Stimulated activated naive B cell treated with anti-CD40 and anti-IgM and Interleukin-4, amounts not matched to agents 10 μg/mL and 1 μg/mL and 100 μg/mL, for 72 hours (primary cell): ENCODE measurements around the gene SKIDA1.
"Not testable (repeated sequence)": the region's sequence is repeated elsewhere in the genome, so short reads cannot be mapped to it uniquely, and the experiment has no call there.

ENCODE experiments used
- ATAC-seq, 2 donors: fragments of 150-1000 bp; cut with Tn5 transposase; replicated peaks; 2 replicates each; pipeline ENCODE4 v1.10.0; 2021; ENCODE audit warnings: moderate library complexity in 1 of 2
- DNase-seq: peaks from one replicate; pipeline ENCODE4 v3.0.0; 2021
- H3K27ac Mint-ChIP-seq: one replicate; pipeline ENCODE4 v1.8.0; 2022; ENCODE audit warnings: mild to moderate bottlenecking, mixed read lengths
- H3K27me3 Mint-ChIP-seq, 2 donors: one replicate each; pipeline ENCODE4 v1.8.0; 2022; ENCODE audit warnings: mixed read lengths in 2 of 2
- H3K36me3 Mint-ChIP-seq, 2 donors: one replicate each; pipeline ENCODE4 v1.8.0; 2022; ENCODE audit warnings: mixed read lengths in 2 of 2, mild to moderate bottlenecking in 1 of 2
- H3K4me1 Mint-ChIP-seq, 2 donors: one replicate each; pipeline ENCODE4 v1.8.0; 2022; ENCODE audit warnings: mixed read lengths in 2 of 2, mild to moderate bottlenecking in 1 of 2
- H3K4me3 Mint-ChIP-seq, 2 donors: one replicate each; pipeline ENCODE4 v1.8.0; 2022; ENCODE audit warnings: mild to moderate bottlenecking in 2 of 2, mixed read lengths in 2 of 2, moderate library complexity in 1 of 2
- H3K9me3 Mint-ChIP-seq, 2 donors: one replicate each; pipeline ENCODE4 v1.8.0; 2022; ENCODE audit warnings: mixed read lengths in 2 of 2, mild to moderate bottlenecking in 1 of 2

Gene SKIDA1

DNA sequence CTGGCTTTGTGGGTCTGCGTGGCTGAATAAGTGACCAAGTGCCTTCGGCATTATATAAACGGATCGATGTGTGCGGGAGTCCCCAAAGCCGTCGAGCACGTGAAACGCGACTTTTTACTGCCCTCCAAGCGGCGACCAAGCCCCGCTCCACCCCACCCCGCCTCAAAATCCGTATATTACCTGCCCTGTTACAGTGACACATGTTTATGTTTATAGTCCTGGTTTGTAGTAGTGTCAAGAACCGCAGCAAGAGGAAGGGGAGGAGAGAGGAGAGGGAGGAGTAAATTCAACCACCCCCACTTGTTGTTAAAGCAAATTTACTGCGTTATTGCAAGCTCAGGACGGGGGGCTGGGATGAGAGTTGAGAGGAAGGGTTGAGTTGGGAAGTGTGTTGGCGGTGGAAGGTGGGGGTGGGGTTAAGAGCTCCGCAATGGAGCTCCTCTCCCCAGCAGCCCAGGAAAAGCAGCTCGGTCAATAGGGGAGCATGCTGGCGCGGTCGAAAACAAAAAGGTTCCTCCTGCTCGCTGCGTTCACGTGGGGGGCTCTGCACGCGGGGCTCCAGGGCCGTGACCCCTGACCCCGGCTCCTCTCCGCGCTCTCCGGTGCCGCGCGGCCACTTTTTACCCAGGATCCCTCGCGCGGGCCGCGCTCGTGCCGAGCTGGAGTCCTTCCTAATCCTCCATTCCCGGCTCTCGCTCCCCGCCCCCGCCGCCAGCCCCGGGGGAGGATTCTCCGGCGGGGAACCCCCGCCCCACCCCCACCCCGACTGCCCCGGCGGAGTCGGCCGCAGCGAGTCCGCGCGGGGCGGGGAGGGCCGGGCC is at the start of gene SKIDA1:
Gene SKIDA1, minus strand, starts transcription at position 316 of the 821 bp plus-strand sequence. CDS start 7,860 bp downstream, outside the sequence.
- Mint-ChIP-seq H3K36me3 (peaks cover 4 to 10% of the 10 kb centered on the region in 2 donors), H3K4me3 (peak within 1 kb of the TSS; percentile 88 to 99), H3K4me1 (peaks cover 18 to 28% of the 10 kb centered on the region in 2 donors), H3K9me3 (no peaks in the 10 kb centered on the region), H3K27me3 (peaks cover 42 to 44% of the 10 kb centered on the region in 2 donors), H3K27ac (peak within 1 kb of the TSS; percentile 96)
- ATAC-seq (peak; percentile 75 to 82), DNase-seq (peak; percentile 43)

DNA sequence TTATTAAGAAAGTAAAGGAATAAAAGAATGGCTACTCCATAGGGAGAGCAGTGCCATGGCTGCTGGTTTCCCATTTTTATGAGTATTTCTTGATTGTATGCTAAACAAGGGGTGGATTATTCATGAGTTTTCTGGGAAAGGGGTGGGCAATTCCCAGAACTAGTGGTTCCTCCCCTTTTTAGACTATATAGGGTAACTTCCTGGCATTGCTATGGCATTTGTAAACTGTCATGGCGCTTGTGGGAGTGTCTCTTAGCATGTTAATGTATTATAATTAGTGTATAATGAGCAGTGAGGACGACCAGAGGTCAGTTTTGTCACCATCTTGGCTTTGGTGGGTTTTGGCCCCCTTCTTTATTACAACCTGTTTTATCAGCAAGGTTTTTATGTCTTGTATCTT is 49.0 kb upstream of the SKIDA1 start:
- not testable (repeated sequence) for H3K27ac Mint-ChIP-seq, ATAC-seq

DNA sequence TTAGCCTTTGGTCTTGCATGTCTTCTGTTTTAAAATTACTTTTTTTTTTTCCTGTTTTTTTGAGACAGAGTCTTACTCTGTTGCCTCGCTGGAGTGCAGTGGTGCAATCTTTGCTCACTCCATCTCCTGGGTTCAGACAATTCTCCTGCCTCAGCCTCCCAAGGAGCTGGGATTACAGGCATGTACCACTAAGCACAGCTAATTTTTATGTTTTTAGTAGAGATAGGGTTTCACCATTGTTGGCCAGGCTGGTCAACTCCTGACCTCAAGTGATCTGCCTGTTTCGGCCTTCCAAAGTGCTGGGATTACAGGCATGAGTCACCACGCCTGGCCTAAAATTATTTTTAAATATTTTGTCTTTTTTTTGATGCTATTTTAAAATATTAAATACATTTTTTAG is 47.1 kb upstream of the SKIDA1 start:
- peaks cover 31 to 49% of the 10 kb centered on the region in 2 donors for H3K36me3 Mint-ChIP-seq
- no peak overlapping the region for H3K4me3 Mint-ChIP-seq
- DNase-seq = no peak
- H3K4me1 Mint-ChIP-seq = peaks cover 22 to 41% of the 10 kb centered on the region in 2 donors
- no peak overlapping the region for H3K27ac Mint-ChIP-seq
- H3K9me3 Mint-ChIP-seq = no peaks in the 10 kb centered on the region
- no peaks in the 10 kb centered on the region for H3K27me3 Mint-ChIP-seq
- no peak for ATAC-seq

More for the DNA sequence above, 49.0 kb upstream of the SKIDA1 start:
- DNase-seq, H3K9me3 Mint-ChIP-seq, H3K27me3 Mint-ChIP-seq, H3K4me3 Mint-ChIP-seq: not testable (repeated sequence)
- peaks cover 30 to 45% of the 10 kb centered on the region in 2 donors for H3K36me3 Mint-ChIP-seq
- H3K4me1 Mint-ChIP-seq = peaks cover 27 to 50% of the 10 kb centered on the region in 2 donors

DNA sequence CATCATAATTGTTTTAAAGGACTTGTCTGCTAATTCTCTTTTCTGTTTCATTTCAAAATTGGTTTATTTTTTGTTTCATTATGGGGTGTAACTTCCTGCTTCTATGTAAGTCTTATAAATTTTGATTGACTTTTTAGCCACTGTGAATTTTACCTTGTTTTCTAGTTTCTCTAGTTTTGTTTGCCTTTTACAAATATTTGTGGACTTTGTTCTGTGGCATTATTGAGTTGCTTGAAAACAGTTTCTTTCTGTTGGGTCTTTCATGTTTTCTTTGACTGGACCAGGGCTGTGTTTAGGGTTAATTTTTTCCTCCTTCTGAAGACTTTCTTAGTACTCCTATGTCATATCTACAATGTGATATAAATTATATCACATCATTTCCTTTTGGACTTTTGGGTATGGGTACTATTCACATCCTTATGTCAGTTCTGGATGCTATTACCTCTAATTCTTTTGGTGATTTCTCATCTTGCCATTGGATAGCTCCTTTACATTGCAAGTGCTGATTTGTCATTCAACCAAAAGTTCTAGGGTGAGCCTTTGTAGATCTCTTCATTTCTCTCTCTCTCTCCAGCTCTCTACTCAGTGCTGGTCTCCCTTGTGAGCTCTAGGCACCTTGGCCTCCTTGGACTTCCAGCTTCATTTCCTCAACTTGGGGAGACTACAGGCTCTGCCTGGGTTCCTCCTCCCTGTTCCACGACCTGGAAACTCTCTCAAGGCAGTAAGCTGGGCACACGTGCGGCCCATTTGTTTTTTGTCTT is 45.5 kb upstream of the SKIDA1 start:
- H3K9me3 Mint-ChIP-seq = no peaks in the 10 kb centered on the region
- no peak for DNase-seq
- peaks cover 30 to 50% of the 10 kb centered on the region in 2 donors for H3K36me3 Mint-ChIP-seq
- peak overlapping the region; percentile 26 for H3K27ac Mint-ChIP-seq
- no peak for ATAC-seq
- peaks cover 27 to 52% of the 10 kb centered on the region in 2 donors for H3K4me1 Mint-ChIP-seq
- no peak overlapping the region for H3K4me3 Mint-ChIP-seq
- H3K27me3 Mint-ChIP-seq = no peaks in the 10 kb centered on the region

DNA sequence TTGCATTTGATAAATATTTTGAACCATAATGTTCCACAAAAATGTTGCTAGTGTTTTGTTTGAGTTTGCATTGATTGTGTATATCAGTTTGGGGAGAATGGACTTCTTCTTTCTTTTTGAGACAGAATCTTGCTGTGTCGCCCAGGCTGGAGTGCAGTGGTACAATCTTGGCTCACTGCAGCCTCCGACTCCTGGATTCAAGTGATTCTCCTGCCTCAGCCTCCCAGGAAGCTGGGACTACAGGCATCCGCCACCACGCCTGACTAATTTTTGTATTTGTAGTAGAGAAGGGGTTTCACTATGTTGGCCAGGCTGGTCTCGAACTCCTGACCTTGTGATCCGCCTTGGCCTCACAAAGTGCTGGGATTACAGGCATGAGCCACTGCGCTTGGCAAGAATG is 33.5 kb upstream of the SKIDA1 start:
- H3K9me3 Mint-ChIP-seq, H3K4me3 Mint-ChIP-seq: not testable (repeated sequence)

DNA sequence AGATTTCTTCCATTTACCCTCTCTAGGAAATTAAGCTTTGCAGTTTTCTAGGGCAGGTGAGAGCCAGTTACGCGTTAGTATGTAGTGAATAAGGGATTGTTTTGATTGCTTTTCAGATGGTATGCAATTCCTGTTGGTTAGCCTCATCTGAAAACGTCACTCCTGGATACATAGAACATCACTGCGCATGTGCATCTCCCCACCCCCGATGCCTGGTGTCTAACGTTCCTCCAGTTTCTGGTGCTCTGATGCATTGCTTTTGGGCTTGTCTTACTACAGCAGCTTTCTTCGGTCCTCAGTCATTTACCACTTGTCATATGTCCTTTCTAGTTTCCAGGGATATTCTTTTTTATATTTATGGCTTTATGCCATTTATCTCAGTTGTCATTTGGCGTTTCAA is 31.0 kb upstream of the SKIDA1 start:
- peaks cover 60 to 71% of the 10 kb centered on the region in 2 donors for H3K36me3 Mint-ChIP-seq
- DNase-seq (no peak), ATAC-seq (no peak)
- H3K9me3 Mint-ChIP-seq = no peaks in the 10 kb centered on the region
- no peak overlapping the region for H3K4me3 Mint-ChIP-seq
- no peak overlapping the region for H3K27ac Mint-ChIP-seq
- H3K4me1 Mint-ChIP-seq = peaks cover 6 to 17% of the 10 kb centered on the region in 2 donors
- no peaks in the 10 kb centered on the region for H3K27me3 Mint-ChIP-seq

More for the DNA sequence above, 33.5 kb upstream of the SKIDA1 start:
- Mint-ChIP-seq H3K4me1 (peaks cover 6 to 25% of the 10 kb centered on the region in 2 donors), H3K36me3 (peaks cover 54 to 61% of the 10 kb centered on the region in 2 donors), H3K27ac (peak overlapping the region; percentile 22)
- DNase-seq, ATAC-seq, H3K27me3 Mint-ChIP-seq: not testable (repeated sequence)

DNA sequence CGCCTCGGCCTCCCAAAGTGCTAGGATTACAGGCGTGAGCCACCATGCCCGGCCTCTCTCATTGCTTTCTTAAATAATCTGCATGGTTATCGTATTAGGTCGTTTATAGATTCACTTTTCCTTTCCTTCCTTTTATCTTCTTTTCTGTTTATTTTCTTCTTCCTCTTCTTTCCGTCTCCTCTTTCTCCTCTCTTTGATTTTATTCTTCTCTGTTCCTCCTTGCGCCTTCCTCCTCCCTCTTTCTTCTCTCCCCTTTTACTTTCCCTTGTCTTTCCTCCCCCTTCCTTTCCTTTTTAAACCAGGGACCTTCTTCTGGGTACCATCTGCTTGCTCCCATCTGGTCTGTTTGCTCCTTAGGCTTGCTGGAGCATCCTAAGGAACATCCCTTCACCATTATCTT is 27.2 kb upstream of the SKIDA1 start:
- Mint-ChIP-seq H3K4me3 (no peak overlapping the region), H3K36me3 (peaks cover 50 to 67% of the 10 kb centered on the region in 2 donors), H3K27me3 (no peaks in the 10 kb centered on the region), H3K4me1 (peaks cover 5% of the 10 kb centered on the region in 2 donors), H3K9me3 (no peaks in the 10 kb centered on the region), H3K27ac (no peak overlapping the region)
- DNase-seq = no peak
- ATAC-seq = no peak

DNA sequence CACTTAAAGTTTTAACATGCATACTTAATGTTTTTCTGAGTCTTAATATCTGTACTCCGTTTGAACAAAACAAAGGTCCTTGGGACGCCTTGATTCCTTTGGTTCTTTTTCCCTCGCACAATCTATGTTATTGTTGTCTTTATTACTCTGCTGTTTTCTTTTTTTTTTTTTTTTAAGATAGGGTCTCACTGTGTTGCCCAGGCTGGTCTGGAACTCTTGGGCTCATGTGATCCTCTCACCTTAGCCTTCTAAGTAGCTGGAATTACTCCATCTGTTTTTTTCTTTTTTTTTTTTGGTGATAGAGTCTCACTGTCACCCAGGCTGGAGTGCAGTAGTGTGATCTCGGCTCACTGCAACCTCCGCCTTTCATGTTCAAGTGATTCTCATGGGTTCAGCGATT is 21.8 kb upstream of the SKIDA1 start:
- no peaks in the 10 kb centered on the region for H3K9me3 Mint-ChIP-seq
- H3K27me3 Mint-ChIP-seq = no peaks in the 10 kb centered on the region
- no peak for DNase-seq
- peaks cover 31 to 63% of the 10 kb centered on the region in 2 donors for H3K36me3 Mint-ChIP-seq
- no peak overlapping the region for H3K4me3 Mint-ChIP-seq
- no peak for ATAC-seq
- H3K4me1 Mint-ChIP-seq = peaks cover 2 to 7% of the 10 kb centered on the region in 2 donors
- H3K27ac Mint-ChIP-seq = no peak overlapping the region

DNA sequence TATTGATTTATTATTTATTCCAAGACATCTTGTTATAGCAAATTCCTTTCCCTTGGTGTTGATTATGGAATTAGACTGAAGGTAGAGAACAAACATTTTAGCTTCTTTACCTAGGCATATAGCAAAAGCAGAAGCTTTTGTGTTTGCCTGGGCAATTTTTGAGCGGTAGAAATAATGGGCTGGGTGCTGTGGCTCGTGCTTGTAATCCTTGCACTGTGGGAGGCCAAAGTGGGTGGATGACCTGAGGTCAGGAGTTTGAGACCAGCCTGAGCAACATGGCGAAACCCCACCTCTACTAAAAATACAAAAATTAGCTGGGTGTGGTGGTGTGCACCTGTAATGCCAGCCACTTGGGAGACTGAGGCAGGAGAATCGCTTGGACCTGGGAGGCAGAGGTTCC is 15.2 kb upstream of the SKIDA1 start:
- H3K36me3 Mint-ChIP-seq = peaks cover 38 to 44% of the 10 kb centered on the region in 2 donors

DNA sequence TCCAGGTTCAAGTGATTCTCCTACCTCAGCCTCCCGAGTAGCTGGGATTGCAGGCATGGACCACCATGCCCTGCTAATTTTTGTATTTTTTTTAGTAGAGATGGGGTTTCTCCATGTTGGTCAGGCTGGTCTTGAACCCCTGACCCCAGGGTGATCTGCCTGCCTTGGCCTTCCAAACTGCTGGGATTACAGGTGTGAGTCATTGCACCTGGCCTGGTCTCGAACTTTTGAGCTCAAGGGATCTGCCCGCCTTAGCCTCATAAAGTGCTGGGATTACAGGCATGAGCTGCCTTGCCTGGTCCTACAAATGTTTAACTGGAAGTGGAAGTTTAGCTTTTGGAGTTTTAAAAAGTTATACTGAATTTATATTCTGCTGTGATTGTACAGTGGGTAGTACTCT is 11.4 kb upstream of the SKIDA1 start:
- Mint-ChIP-seq H3K27me3 (no peaks in the 10 kb centered on the region), H3K27ac (no peak overlapping the region), H3K4me3 (no peak overlapping the region), H3K9me3 (no peaks in the 10 kb centered on the region), H3K4me1 (peaks cover 11 to 28% of the 10 kb centered on the region in 2 donors), H3K36me3 (peaks cover 18 to 21% of the 10 kb centered on the region in 2 donors)
- DNase-seq (no peak), ATAC-seq (no peak)

More for the DNA sequence above, 15.2 kb upstream of the SKIDA1 start:
- not testable (repeated sequence) for H3K9me3 Mint-ChIP-seq, H3K27ac Mint-ChIP-seq, ATAC-seq, DNase-seq, H3K27me3 Mint-ChIP-seq, H3K4me3 Mint-ChIP-seq
- peaks cover 2 to 19% of the 10 kb centered on the region in 2 donors for H3K4me1 Mint-ChIP-seq

DNA sequence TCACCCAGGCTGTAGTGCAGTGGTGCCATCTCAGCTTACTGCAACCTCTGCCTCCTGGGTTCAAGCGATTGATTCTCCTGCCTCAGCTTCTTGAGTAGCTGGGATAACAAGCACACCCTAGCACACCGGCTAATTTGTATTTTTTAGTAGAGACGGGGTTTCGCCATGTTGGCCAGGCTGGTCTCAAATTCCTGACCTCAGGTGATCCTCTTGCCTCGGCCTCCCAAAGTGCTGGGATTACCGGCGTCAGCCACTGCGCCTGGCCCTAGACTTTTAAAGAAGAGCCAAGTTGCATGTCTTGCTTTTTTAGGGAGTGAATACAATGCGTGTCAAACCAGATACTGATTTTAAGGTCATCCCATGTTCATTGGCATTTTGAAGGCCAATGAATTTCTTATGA is 10.5 kb upstream of the SKIDA1 start:
- ATAC-seq, H3K9me3 Mint-ChIP-seq, H3K27ac Mint-ChIP-seq, H3K27me3 Mint-ChIP-seq, DNase-seq: not testable (repeated sequence)
- Mint-ChIP-seq H3K36me3 (peaks cover 12 to 15% of the 10 kb centered on the region in 2 donors), H3K4me3 (peak overlapping the region in 1 of 2 donors; percentile 95), H3K4me1 (peaks cover 11 to 28% of the 10 kb centered on the region in 2 donors)

DNA sequence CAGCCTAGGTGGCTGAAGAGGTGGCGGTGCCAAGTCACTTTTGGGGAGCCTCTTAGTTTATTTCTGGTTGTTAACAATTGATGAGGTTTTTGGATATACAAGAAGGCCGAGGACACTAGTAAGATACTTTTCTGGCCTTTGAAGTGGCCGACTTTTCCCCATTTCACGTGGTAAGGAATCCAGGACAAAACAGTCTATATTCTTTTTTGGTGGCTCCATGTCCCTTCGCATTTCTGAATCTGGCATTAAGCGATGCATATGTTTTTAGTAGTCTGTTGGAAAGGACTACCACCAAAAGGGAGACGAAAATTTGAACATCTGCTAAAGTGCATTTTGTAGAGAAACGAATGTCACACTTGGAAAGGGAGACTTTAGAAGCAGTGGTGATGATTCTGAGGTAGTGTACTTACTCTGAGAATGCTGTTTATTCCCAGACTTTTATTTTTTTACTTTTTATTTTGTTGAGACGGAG is 10.0 kb upstream of the SKIDA1 start:
- no peak for DNase-seq

DNA sequence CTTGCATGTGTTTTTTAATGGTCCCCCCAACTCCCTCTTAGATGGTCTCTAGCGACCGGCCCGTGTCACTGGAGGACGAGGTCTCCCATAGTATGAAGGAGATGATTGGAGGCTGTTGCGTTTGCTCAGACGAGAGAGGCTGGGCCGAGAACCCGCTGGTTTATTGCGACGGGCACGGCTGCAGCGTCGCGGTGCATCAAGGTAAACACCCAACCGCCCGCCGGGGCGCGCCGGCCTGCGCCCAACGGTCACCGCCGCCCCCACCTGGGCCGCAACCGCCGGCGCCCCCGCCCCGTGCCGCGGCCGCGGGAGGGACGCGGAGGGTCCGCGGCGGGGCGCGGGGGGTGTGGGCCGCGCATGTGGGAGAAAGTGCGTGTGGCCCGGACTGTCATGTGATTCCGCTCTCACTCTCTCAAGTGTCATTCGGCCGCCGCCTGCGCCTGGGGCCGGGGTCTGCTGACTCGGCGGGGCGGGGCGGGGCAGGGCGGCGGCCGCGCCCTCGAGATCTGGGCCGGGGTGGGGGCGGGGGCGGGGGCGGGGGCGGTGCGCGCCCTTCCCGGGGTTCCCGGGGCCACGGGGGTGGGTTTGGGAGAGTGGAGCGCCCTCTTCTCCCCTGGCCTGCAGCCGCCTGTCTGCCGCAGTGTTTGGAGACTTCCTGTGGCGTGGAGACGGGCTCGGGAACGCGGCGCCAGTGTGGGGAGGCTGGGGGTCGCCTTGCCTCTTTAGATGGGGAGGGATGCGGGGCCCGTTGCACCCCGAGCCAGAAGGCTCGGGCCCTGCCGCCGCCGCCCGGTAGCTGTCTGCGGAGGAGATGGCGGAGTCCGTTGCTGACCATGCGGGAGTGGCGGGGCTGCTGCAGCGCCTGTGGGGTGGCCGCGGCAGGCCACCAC is 9.4 kb upstream of the SKIDA1 start:
- Mint-ChIP-seq H3K27ac (peak overlapping the region; percentile 84), H3K9me3 (no peaks in the 10 kb centered on the region), H3K27me3 (no peaks in the 10 kb centered on the region), H3K4me3 (peak overlapping the region; percentile 85 to 95), H3K36me3 (peaks cover 8 to 11% of the 10 kb centered on the region in 2 donors), H3K4me1 (peaks cover 11 to 28% of the 10 kb centered on the region in 2 donors)
- DNase-seq = peak; percentile 36
- peak; percentile 43 to 53 for ATAC-seq

More for the DNA sequence above, 10.0 kb upstream of the SKIDA1 start:
- Mint-ChIP-seq H3K36me3 (peaks cover 12 to 15% of the 10 kb centered on the region in 2 donors), H3K27ac (no peak overlapping the region), H3K27me3 (no peaks in the 10 kb centered on the region), H3K9me3 (no peaks in the 10 kb centered on the region), H3K4me3 (peak overlapping the region; percentile 84 to 95), H3K4me1 (peaks cover 11 to 28% of the 10 kb centered on the region in 2 donors)
- ATAC-seq = no peak
